Measurements from ENCODE around the gene RHOF. TPM values are rescaled to one million over a fixed set of nuclear protein-coding genes. Genes with fewer than 3 reads are reported as not detected.

Gene RHOF
- total RNA-seq, 1 donor from 2014 or later: 31.9 TPM

DNA sequence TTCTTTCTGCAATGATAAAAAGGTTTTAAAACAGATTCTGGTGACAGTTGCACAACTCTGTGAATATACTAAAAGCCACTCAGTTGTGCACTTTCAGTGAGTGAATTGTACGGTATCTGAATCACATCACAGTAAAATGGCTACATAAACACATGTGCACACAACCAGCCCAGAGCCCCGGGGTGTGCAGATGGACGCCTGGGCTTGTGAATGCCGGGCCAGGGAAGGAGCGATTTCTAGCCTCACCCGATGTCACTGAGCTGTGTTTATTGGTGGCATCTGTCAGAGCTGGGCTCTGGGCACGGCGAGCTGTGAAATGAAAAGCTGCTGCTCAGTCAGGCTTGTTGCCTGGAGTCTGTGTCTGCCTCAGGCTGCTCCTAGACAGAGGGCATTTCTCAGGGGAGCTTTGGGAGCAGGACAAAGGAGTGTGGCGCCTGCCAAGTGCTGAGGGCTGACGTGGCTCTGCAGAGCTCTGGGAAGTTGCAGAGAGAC is 25.9 kb downstream of the RHOF start:
- H3K27me3 Mint-ChIP-seq (ENCODE audit: low read depth, unreplicated experiment): no peaks in the 10 kb centered on the region
- no peaks in the 10 kb centered on the region for H3K9me3 ChIP-seq (ENCODE audit: insufficient read depth, low read depth, low read length)
- H3K9me3 Mint-ChIP-seq (ENCODE audit: unreplicated experiment): no peaks in the 10 kb centered on the region
- H3K4me3 Mint-ChIP-seq (ENCODE audit: unreplicated experiment): no peak overlapping the region
- H3K79me2 ChIP-seq (ENCODE audit: insufficient read depth, low read length): no peaks in the 10 kb centered on the region
- no peak overlapping the region for H3K4me3 ChIP-seq (ENCODE audit: insufficient read depth, low read depth, low read length)
- peak overlapping the region; percentile 72 for H3K4me2 ChIP-seq (ENCODE audit: low read length)
- H3K36me3 Mint-ChIP-seq (ENCODE audit: low read depth, unreplicated experiment): peaks cover 13% of the 10 kb centered on the region
- H3K9ac ChIP-seq (ENCODE audit: low read length): peak overlapping the region; percentile 76
- peaks cover 31% of the 10 kb centered on the region for H3K4me1 ChIP-seq (ENCODE audit: insufficient read depth, low read length)
- peak overlapping the region; percentile 69 for H3K27ac Mint-ChIP-seq (ENCODE audit: unreplicated experiment)
- H3K36me3 ChIP-seq (ENCODE audit: insufficient read depth, low read length): no peaks in the 10 kb centered on the region
- DNase-seq (ENCODE audit: low read depth): peak; percentile 83
- H4K20me1 ChIP-seq (ENCODE audit: insufficient read depth, low read length): no peaks in the 10 kb centered on the region
- no peak for FAIRE-seq
- TF ChIP-seq CTCF (IDR thresholded peaks at IDR 0.05; ENCODE audit: insufficient read depth, low read depth, low read length) (no peak), EZH2 (IDR thresholded peaks at IDR 0.05; ENCODE audit: insufficient read depth, low read length) (no peak)
- peak overlapping the region; percentile 75 for H3K27ac ChIP-seq (ENCODE audit: low read depth, low read length)
- peaks cover 23% of the 10 kb centered on the region for H3K4me1 Mint-ChIP-seq (ENCODE audit: low read depth, unreplicated experiment)
- H3K27me3 ChIP-seq (ENCODE audit: insufficient read depth, low read length): no peaks in the 10 kb centered on the region
- H2AFZ ChIP-seq (ENCODE audit: low read depth, low read length): peak overlapping the region; percentile 90

DNA sequence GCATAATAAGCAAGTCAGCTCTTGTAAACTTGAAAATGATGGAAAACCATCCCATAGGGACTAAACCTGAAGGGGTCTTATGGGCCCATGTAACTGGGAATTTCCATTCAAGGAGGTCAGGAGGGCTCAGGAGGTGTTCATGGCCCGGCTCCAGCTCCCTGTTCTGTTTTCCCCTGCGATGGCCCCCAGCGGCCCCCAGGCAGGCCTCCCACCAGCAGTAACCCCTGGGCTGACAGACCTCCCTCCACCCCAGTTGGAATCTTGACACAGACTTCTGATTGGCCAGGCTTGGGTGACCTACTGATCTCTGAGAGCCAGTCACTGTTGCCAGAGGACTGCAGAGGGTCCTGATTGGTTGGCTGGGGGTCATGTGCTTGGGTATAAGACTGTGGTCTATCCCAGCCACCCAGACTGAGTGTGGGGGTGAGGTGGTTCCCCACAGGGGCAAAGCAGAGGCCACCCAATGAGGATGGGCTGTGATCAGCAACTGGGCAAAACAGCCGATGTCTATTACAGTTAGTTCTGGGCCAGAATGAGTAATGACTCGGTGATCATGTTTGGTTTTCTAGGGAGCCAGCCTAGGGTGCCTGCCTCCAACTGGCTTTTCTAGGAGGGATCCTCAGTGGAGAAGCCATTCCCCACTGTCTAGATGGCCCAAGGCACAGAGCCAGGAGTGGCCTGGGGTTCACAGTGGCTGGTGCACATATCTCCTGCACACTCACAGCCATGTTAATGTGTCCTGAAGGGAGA is 27.0 kb downstream of the RHOF start:
- Histone ChIP-seq H3K4me1 (ENCODE audit: insufficient read depth, low read length) (peaks cover 36% of the 10 kb centered on the region), H3K79me2 (ENCODE audit: insufficient read depth, low read length) (no peaks in the 10 kb centered on the region), H3K9me3 (ENCODE audit: insufficient read depth, low read depth, low read length) (no peaks in the 10 kb centered on the region), H3K4me3 (ENCODE audit: insufficient read depth, low read depth, low read length) (no peak overlapping the region), H3K27ac (ENCODE audit: low read depth, low read length) (peak overlapping the region; percentile 55), H4K20me1 (ENCODE audit: insufficient read depth, low read length) (no peaks in the 10 kb centered on the region), H3K4me2 (ENCODE audit: low read length) (peak overlapping the region; percentile 52), H3K9ac (ENCODE audit: low read length) (peak overlapping the region; percentile 16), H3K36me3 (ENCODE audit: insufficient read depth, low read length) (no peaks in the 10 kb centered on the region), H3K27me3 (ENCODE audit: insufficient read depth, low read length) (no peaks in the 10 kb centered on the region), H2AFZ (ENCODE audit: low read depth, low read length) (no peak overlapping the region)
- Mint-ChIP-seq H3K4me1 (ENCODE audit: low read depth, unreplicated experiment) (peaks cover 31% of the 10 kb centered on the region), H3K9me3 (ENCODE audit: unreplicated experiment) (no peaks in the 10 kb centered on the region), H3K36me3 (ENCODE audit: low read depth, unreplicated experiment) (peaks cover 17% of the 10 kb centered on the region), H3K4me3 (ENCODE audit: unreplicated experiment) (no peak overlapping the region), H3K27me3 (ENCODE audit: low read depth, unreplicated experiment) (no peaks in the 10 kb centered on the region), H3K27ac (ENCODE audit: unreplicated experiment) (peak overlapping the region; percentile 47)
- FAIRE-seq (no peak), DNase-seq (ENCODE audit: low read depth) (no peak)
- TF ChIP-seq CTCF (IDR thresholded peaks at IDR 0.05; ENCODE audit: insufficient read depth, low read depth, low read length) (no peak), EZH2 (IDR thresholded peaks at IDR 0.05; ENCODE audit: insufficient read depth, low read length) (no peak)

DNA sequence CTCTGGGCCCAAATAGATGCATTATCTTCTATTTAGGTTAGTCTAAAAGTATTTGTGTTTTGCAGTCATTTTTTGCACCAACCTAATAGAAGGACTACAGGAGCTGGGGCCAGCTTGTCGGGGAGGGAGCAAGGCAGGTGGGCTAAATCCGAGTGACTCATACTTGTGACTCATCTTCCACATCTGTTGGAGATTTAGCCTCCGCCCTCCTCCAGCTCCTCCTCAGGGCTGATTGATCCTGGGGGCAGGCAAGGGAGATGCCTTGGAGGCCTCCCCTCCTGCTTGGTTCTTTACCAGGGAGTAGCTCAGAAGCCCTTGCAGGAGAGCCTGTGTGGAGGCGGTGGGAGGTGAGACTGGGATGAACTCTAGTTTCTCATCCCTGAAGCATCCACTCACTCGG is 27.9 kb downstream of the RHOF start:
- H3K27me3 Mint-ChIP-seq (ENCODE audit: low read depth, unreplicated experiment): no peaks in the 10 kb centered on the region
- peak; percentile 92 for DNase-seq (ENCODE audit: low read depth)
- no peaks in the 10 kb centered on the region for H3K79me2 ChIP-seq (ENCODE audit: insufficient read depth, low read length)
- H3K27ac ChIP-seq (ENCODE audit: low read depth, low read length): peak overlapping the region; percentile 55
- peak overlapping the region; percentile 52 for H3K4me2 ChIP-seq (ENCODE audit: low read length)
- H3K27me3 ChIP-seq (ENCODE audit: insufficient read depth, low read length): no peaks in the 10 kb centered on the region
- H3K4me1 ChIP-seq (ENCODE audit: insufficient read depth, low read length): peaks cover 36% of the 10 kb centered on the region
- no peaks in the 10 kb centered on the region for H3K9me3 Mint-ChIP-seq (ENCODE audit: unreplicated experiment)
- H3K36me3 ChIP-seq (ENCODE audit: insufficient read depth, low read length): no peaks in the 10 kb centered on the region
- no peak for TF ChIP-seq CTCF (IDR thresholded peaks at IDR 0.05; ENCODE audit: insufficient read depth, low read depth, low read length)
- no peak for TF ChIP-seq EZH2 (IDR thresholded peaks at IDR 0.05; ENCODE audit: insufficient read depth, low read length)
- no peak overlapping the region for H3K4me3 ChIP-seq (ENCODE audit: insufficient read depth, low read depth, low read length)
- H4K20me1 ChIP-seq (ENCODE audit: insufficient read depth, low read length): no peaks in the 10 kb centered on the region
- H3K4me1 Mint-ChIP-seq (ENCODE audit: low read depth, unreplicated experiment): peaks cover 35% of the 10 kb centered on the region
- H2AFZ ChIP-seq (ENCODE audit: low read depth, low read length): no peak overlapping the region
- H3K27ac Mint-ChIP-seq (ENCODE audit: unreplicated experiment): peak overlapping the region; percentile 66
- FAIRE-seq: no peak
- no peak overlapping the region for H3K4me3 Mint-ChIP-seq (ENCODE audit: unreplicated experiment)
- H3K9me3 ChIP-seq (ENCODE audit: insufficient read depth, low read depth, low read length): no peaks in the 10 kb centered on the region
- H3K9ac ChIP-seq (ENCODE audit: low read length): peak overlapping the region; percentile 16
- peaks cover 17% of the 10 kb centered on the region for H3K36me3 Mint-ChIP-seq (ENCODE audit: low read depth, unreplicated experiment)

Data from astrocyte (in vitro differentiated cells and primary cell).